Head of caudate nucleus (tissue), 42 donors: ENCODE measurements around the gene GATM.
A peak's percentile ranks its signal among the peaks of the same experiment; 100 is the strongest.
"Not testable (repeated sequence)": the region's sequence is repeated elsewhere in the genome, so short reads cannot be mapped to it uniquely, and the experiment has no call there.

Experiments used
- DNase-seq, 42 donors: peaks; one replicate each; pipeline versions ENCODE4 v3.0.0 to v3.0.0-alpha.2; 2020 to 2021; ENCODE audit warnings: mixed read lengths in 7 of 42
- intact Hi-C: fragments of 100-400 bp; cut with DNase I; formaldehyde crosslinking; loops from one replicate; pipeline ENCODE4 v1.15.0; 2022

The GATM gene

GRCh38 chr15:45392584-45392855 is 14.2 kb upstream of the GATM start:
- no peak for DNase-seq
- intact Hi-C loops, result no loop called here

GRCh38 chr15:45391746-45392583 is 13.6 kb upstream of the GATM start:
- peak in 1 of 42 donors; percentile 23 for DNase-seq
- intact Hi-C loops, result no loop called here

GRCh38 chr15:45389351-45389750 is 11.0 kb upstream of the GATM start:
- intact Hi-C loops, result no loop called here
- DNase-seq, result no peak

GRCh38 chr15:45387380-45388007 is 9.2 kb upstream of the GATM start:
- no peak for DNase-seq

GRCh38 chr15:45386974-45387373 is 8.6 kb upstream of the GATM start:
- intact Hi-C loops, result no loop called here
- DNase-seq, result no peak

More at GRCh38 chr15:45387380-45388007, 9.2 kb upstream of the GATM start:
- intact Hi-C loops, result no loop called here

- intact Hi-C loops, result no loop called here
- peak in 1 of 42 donors; percentile 47 for DNase-seq
These were observed 8.1 kb upstream of the GATM start for GRCh38 chr15:45386420-45386819.

- no peak for DNase-seq
- intact Hi-C loops, result no loop called here
These were observed 7.2 kb upstream of the GATM start for GRCh38 chr15:45385590-45385989.

GRCh38 chr15:45384700-45385099 is 6.4 kb upstream of the GATM start:
- intact Hi-C loops, result no loop called here
- DNase-seq, result no peak

GRCh38 chr15:45378913-45379262 is 544 bp upstream of the GATM start:
- intact Hi-C loops, result no loop called here
- peak in 11 of 42 donors; percentile 28 to 69 (median 48) for DNase-seq

GRCh38 chr15:45377609-45378148 is 665 bp downstream of the GATM start:
- intact Hi-C loops, result no loop called here
- peak; percentile 41 to 84 (median 63) for DNase-seq

GRCh38 chr15:45376967-45377608 is 1.3 kb downstream of the GATM start:
- intact Hi-C loops, result no loop called here
- DNase-seq, result peak in 1 of 42 donors; percentile 23

GRCh38 chr15:45376300-45376928 is 1.9 kb downstream of the GATM start:
- DNase-seq, result peak in 25 of 42 donors; percentile 18 to 70 (median 39)

GRCh38 chr15:45375836-45376235 is 2.5 kb downstream of the GATM start:
- no peak for DNase-seq
- intact Hi-C loops, result no loop called here

More at GRCh38 chr15:45376300-45376928, 1.9 kb downstream of the GATM start:
- intact Hi-C loops, result no loop called here

- intact Hi-C loops, result no loop called here
- no peak for DNase-seq
These were observed 4.4 kb downstream of the GATM start for GRCh38 chr15:45373976-45374375.

GRCh38 chr15:45372041-45372995 is 6.0 kb downstream of the GATM start:
- intact Hi-C loops, result no loop called here
- DNase-seq, result peak in 31 of 42 donors; percentile 17 to 90 (median 74)

GRCh38 chr15:45371546-45371945 is 6.8 kb downstream of the GATM start:
- DNase-seq, result no peak
- intact Hi-C loops, result no loop called here

GRCh38 chr15:45370042-45370441 is 8.3 kb downstream of the GATM start:
- intact Hi-C loops, DNase-seq: not testable (repeated sequence)

- intact Hi-C loops, result loop anchor here (5.0 kb wide), 1 partner anchor 40 kb away; no protein-coding TSS in a partner anchor
- DNase-seq, result not testable (repeated sequence)
These were observed 11.1 kb downstream of the GATM start for GRCh38 chr15:45367222-45367621.
